Left lung (tissue), 14 donors: ENCODE results near the gene PRL. TPM values are rescaled to one million over a fixed set of nuclear protein-coding genes. Genes with fewer than 3 reads are reported as not detected.

ENCODE experiments used
- ATAC-seq: fragments of 200-7000 bp; cut with Tn5 transposase; one replicate; pipeline ENCODE4 v1.9.1; 2020; ENCODE audit warnings: moderate library complexity
- DNase-seq, 4 donors: peaks; one replicate each; pipeline ENCODE4 v3.0.0-alpha.2; 2013 to 2020
- H3K27ac ChIP-seq, 2 donors: fragments of 200-600 bp; sonication (generic) in 1 of 2; one replicate each; pipeline versions ENCODE4 v1.5.0 to v1.8.0; 2020 to 2021
- H3K27me3 ChIP-seq, 2 donors: fragments of 200-600 bp; sonication (generic) in 1 of 2; one replicate each; pipeline versions ENCODE4 v1.5.0 to v1.8.0; 2020 to 2021
- H3K36me3 ChIP-seq, 2 donors: fragments of 200-600 bp; sonication (generic) in 1 of 2; one replicate each; pipeline versions ENCODE4 v1.5.0 to v1.8.0; 2020 to 2021
- H3K4me1 ChIP-seq, 2 donors: fragments of 200-600 bp; one replicate each; pipeline ENCODE4 v1.8.0; 2021
- H3K4me3 ChIP-seq, 2 donors: fragments of 200-600 bp; sonication (generic) in 1 of 2; one replicate each; pipeline versions ENCODE4 v1.5.0 to v1.8.0; 2020 to 2021; ENCODE audit warnings: mild to moderate bottlenecking in 1 of 2
- H3K9me3 ChIP-seq, 2 donors: fragments of 200-600 bp; sonication (generic) in 1 of 2; one replicate each; pipeline versions ENCODE4 v1.5.0 to v1.8.0; 2020 to 2021
- CTCF ChIP-seq, 2 donors: fragments of 200-600 bp; sonication (generic) in 1 of 2; IDR thresholded peaks; one replicate each; pipeline versions ENCODE4 v1.5.0 to v1.8.0; 2021; ENCODE audit warnings: antibody characterized with exemption in 2 of 2
- intact Hi-C, 2 donors: fragments of 100-400 bp; cut with DNase I; formaldehyde crosslinking; loops; one replicate each; pipeline versions ENCODE4 v1.11.2 to v1.14.2; 2022
- long read RNA-seq, 12 donors: library from polyadenylated mRNA in 2 of 12; unstranded in 2 of 12; transcript quantifications; one replicate each; pipeline ENCODE4 v2.0.0 and lab custom pipeline, GENCODE V29; 2019 to 2026
- polyA plus RNA-seq, 6 donors: library from polyadenylated mRNA; unstranded; fragments of 120-200 nt; gene quantifications; one replicate each; pipeline ENCODE4 v1.2.1, GENCODE V29; 2013; ENCODE audit not compliant: insufficient read length in 6 of 6
- total RNA-seq, 2 donors: library from RNA; stranded (reverse); fragmentation: NEBNext Ultra II Directional; extraction: Animal tissue kit (Norgen Biotek cat#: 25700); gene quantifications; one replicate each; pipeline ENCODE4 v1.2.1, GENCODE V29; 2021
- donor health status: DM: no; HTN: yes; CAD: no.
- donor health status: DM: no; HTN: no; CAD: no.

PRL gene
- under 1 TPM in 1 of 2 donors, not detected in 1; 0.39 TPM for total RNA-seq
- not detected for polyA plus RNA-seq
- long read RNA-seq, donor 1: 0 reads
- long read RNA-seq, donor 2: 0 reads
- long read RNA-seq, donor 3: 0 reads
- long read RNA-seq, donor 4: 0 reads
- long read RNA-seq, donor 5: 0 reads
- long read RNA-seq, donor 6: 0 reads
- long read RNA-seq, donor 7: 0 reads
- long read RNA-seq, donor 8: 0 reads
- long read RNA-seq, donor 9: 0 reads
- long read RNA-seq, donor 10: 0 reads
- long read RNA-seq, donor 11: 0 reads
- long read RNA-seq, donor 12: 0 reads

DNA sequence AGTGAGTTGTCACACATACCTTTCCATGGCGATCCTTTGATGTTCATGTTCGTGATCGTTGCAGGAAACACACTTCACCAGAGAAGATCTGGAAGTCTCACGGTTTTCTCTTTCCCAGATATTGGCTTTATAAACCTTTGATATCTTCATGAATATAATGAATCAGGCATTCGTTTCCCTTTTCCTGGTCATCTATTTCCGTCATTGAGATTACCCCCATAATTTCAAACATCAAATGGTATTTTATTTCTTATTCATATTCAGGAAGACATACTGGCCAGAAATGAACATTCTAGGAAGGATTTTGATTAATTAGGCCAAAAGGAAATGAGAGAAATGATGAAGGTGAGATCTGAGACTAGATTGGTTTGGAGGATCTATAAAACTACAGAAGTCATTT, at the start of gene PRL:
Gene PRL, minus strand, starts transcription at position 101 of the 400 bp plus-strand sequence. Its CDS starts 54 bp downstream, at position 47.
- no peaks in the 10 kb centered on the region for H3K27me3 ChIP-seq
- H3K4me3 ChIP-seq: no peak within 1 kb of the TSS
- H3K27ac ChIP-seq: no peak within 1 kb of the TSS
- no peak for TF ChIP-seq CTCF (IDR thresholded peaks at IDR 0.05)
- no peaks in the 10 kb centered on the region for H3K4me1 ChIP-seq
- no peaks in the 10 kb centered on the region for H3K36me3 ChIP-seq
- intact Hi-C loops: no loop called here
- no peak for DNase-seq
- ATAC-seq: no peak
- H3K9me3 ChIP-seq: no peaks in the 10 kb centered on the region

- no peaks in the 10 kb centered on the region for H3K4me1 ChIP-seq
- intact Hi-C loops: no loop called here
- no peaks in the 10 kb centered on the region for H3K36me3 ChIP-seq
- ATAC-seq (no peak), DNase-seq (no peak)
- H3K9me3 ChIP-seq: no peaks in the 10 kb centered on the region
- TF ChIP-seq CTCF (IDR thresholded peaks at IDR 0.05): no peak
- H3K27ac ChIP-seq: no peak overlapping the region
- H3K4me3 ChIP-seq: no peak overlapping the region
- H3K27me3 ChIP-seq: no peaks in the 10 kb centered on the region
Observed at GRCh38 chr6:22343864-22344263, 47.0 kb upstream of the PRL start.

GRCh38 chr6:22334778-22335177, 37.9 kb upstream of the PRL start:
- H3K4me3 ChIP-seq: no peak overlapping the region
- no peaks in the 10 kb centered on the region for H3K36me3 ChIP-seq
- DNase-seq (no peak), ATAC-seq (no peak)
- no peak overlapping the region for H3K27ac ChIP-seq
- no peak for TF ChIP-seq CTCF (IDR thresholded peaks at IDR 0.05)
- intact Hi-C loops: no loop called here
- no peaks in the 10 kb centered on the region for H3K4me1 ChIP-seq
- H3K9me3 ChIP-seq: no peaks in the 10 kb centered on the region
- H3K27me3 ChIP-seq: no peaks in the 10 kb centered on the region

- TF ChIP-seq CTCF (IDR thresholded peaks at IDR 0.05): no peak
- Histone ChIP-seq H3K4me1 (no peaks in the 10 kb centered on the region), H3K36me3 (no peaks in the 10 kb centered on the region), H3K27ac (no peak overlapping the region), H3K27me3 (no peaks in the 10 kb centered on the region), H3K4me3 (no peak overlapping the region), H3K9me3 (no peaks in the 10 kb centered on the region)
- DNase-seq: no peak
- intact Hi-C loops: no loop called here
- no peak for ATAC-seq
Observed at GRCh38 chr6:22333802-22334201, 37.0 kb upstream of the PRL start.

DNA sequence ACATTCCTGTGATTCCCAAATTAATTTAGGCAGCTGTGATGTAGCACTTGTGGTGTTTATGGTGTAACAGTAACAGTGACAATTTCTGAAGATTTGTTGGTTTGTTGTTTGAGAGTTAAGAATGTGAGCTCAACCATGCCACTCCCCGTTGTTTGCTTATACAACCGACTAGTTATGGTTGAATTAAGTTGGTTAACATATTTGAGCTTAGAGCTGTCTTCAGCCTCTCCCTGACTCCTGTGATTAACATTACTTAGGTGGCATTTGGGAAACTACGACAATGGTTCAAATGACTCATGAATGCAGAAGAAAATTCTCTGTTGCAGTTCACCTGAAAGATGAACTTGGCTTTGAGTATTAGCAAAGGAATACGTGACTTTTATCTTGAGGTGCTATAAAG, 35.9 kb upstream of the PRL start:
- Histone ChIP-seq H3K4me1 (no peaks in the 10 kb centered on the region), H3K36me3 (no peaks in the 10 kb centered on the region), H3K27ac (no peak overlapping the region), H3K4me3 (no peak overlapping the region), H3K9me3 (no peaks in the 10 kb centered on the region), H3K27me3 (no peaks in the 10 kb centered on the region)
- DNase-seq: no peak
- no peak for ATAC-seq
- TF ChIP-seq CTCF (IDR thresholded peaks at IDR 0.05): no peak
- intact Hi-C loops: no loop called here
